Fibroblast of the aortic adventitia (primary cell): ENCODE results near the gene SPEF1. TPM values are rescaled to one million over a fixed set of nuclear protein-coding genes. Genes with fewer than 3 reads are reported as not detected.

Source experiments
- DNase-seq: peaks from one replicate; pipeline ENCODE4 v3.0.0-alpha.2; 2010; ENCODE audit warnings: low read depth
- H3K4me3 ChIP-seq: 2 replicates; pipeline ENCODE4 v1.5.1; 2011; ENCODE audit warnings: low read depth, mild to moderate bottlenecking, control low read depth, low read length, moderate library complexity
- CTCF ChIP-seq: IDR thresholded peaks from 2 replicates; pipeline ENCODE4 v1.5.1; 2011; ENCODE audit warnings: mild to moderate bottlenecking, low read length, control low read depth, inconsistent platforms; ENCODE audit not compliant: insufficient read depth
- total RNA-seq: library from RNA; depleted of rRNA; stranded (reverse); fragments of >200 nt; gene quantifications from 2 replicates; pipeline ENCODE4 v1.2.3, GENCODE V29; 2012; ENCODE audit warnings: low replicate concordance

Gene SPEF1
- total RNA-seq, 1 donor, result 0.09 TPM

GRCh38 chr20:3764659-3765058, 16.6 kb downstream of the SPEF1 start:
- no peak for TF ChIP-seq CTCF
- no peak for DNase-seq
- H3K4me3 ChIP-seq, result no peak overlapping the region

GRCh38 chr20:3763671-3764601, 17.3 kb downstream of the SPEF1 start:
- no peak for DNase-seq
- no peak for TF ChIP-seq CTCF
- H3K4me3 ChIP-seq, result no peak overlapping the region

DNA sequence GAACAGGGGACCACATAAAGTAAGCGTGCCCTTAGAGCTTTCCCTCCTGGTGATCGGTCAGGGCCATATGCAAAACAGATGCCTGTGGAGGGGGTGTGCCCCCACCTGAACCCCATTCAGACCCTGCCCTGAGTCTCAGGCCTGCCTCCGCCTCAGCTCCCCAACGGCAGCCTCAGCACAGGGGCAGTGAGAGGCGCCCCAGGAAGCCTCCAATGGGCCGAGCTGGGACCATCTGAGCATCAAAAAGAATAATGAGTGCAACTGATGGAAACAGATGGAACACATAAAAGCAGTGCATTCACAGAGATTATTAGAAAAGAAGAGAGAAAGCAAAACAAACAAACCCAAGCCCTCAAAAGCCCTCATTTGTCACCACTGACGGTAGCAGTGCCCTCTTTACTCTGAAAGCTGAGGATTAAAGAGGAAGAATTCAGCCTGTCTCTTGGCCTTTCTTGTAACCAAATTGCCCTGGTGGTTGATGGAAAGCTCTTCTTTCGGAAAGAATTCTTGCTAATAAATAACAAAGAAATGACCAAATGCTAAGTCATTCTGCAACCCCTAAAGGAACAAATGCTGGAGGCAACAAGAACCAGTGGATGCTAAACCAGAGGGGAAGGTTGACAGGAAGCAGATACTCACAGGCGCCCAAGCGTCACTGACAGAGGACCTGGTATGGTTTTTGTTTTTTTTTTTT, 20.4 kb downstream of the SPEF1 start:
- no peak overlapping the region for H3K4me3 ChIP-seq
- no peak for TF ChIP-seq CTCF
- no peak for DNase-seq

DNA sequence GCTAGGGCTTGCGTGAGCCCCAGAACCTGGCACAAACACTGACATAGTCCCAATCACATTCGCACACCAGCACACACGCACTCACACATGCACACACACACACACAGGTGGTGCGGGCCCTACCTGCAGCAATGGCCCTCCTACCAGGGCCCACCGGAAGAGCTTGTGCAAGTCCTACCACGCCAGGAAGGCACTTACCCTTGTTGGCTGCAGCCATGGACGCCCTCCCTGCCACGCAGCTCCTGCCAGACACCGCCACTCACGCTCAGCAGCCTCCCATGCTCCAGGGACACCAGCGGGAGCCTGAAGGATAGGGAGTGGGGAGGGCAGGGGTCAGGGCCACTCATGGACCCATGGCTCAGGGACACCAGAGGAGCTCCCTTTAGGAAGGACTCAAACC, 21.4 kb downstream of the SPEF1 start:
- no peak for TF ChIP-seq CTCF
- no peak overlapping the region for H3K4me3 ChIP-seq
- no peak for DNase-seq

- no peak overlapping the region for H3K4me3 ChIP-seq
- no peak for TF ChIP-seq CTCF
- DNase-seq, result no peak
Observed at GRCh38 chr20:3759316-3759823, 21.9 kb downstream of the SPEF1 start.

- TF ChIP-seq CTCF, result no peak
- no peak overlapping the region for H3K4me3 ChIP-seq
- DNase-seq, result no peak
Observed at GRCh38 chr20:3758566-3758965, 22.7 kb downstream of the SPEF1 start.
